Measurements from ENCODE around the gene TREH.
"Not testable (repeated sequence)": the region's sequence is repeated elsewhere in the genome, so short reads cannot be mapped to it uniquely, and the experiment has no call there.

The TREH gene

DNA sequence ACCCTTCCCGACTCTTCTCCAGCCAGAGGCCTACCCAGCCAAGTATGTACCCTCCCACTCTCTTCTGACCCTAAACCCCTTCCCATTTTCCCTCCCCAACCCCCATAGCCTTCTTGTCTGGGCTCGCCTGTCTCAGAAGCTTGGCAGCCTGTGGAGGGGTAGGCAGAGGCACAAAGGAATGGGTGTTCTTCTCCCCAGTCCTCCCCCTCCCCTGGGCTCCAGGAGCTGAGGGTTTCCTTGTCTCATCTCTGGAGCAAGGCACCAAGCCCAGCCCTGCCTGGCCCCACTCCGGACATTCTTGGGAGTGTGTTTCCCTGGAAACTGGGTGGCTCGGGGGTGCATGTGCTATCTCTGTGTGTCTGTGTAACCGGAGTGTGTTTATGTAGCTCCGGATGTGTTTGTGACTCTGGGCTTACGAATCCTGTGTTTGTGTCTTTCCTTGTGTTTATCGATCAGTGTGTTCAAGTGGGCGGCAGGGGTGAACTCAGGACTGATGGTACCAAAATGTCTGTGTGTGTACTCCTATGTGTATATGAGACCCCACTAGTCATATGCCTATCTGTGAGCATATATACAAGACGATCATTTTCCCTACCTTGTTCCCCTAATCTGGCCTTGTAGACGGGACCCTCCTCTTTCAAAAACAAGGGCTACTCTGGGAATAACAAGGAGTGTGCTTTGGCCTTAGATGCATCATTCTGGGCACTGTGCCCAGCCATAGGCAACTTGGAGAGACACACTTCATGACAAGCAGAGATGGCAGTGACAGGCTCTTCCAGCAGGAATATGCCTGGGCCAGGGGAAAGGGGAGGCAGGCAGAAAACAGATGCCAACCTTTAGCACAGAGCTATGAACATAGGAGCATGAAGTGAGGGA lies 61.1 kb downstream of the TREH start:
- in situ Hi-C loops (cut with MboI; ENCODE audit: low sequenced_read_pairs) = no loop called here

DNA sequence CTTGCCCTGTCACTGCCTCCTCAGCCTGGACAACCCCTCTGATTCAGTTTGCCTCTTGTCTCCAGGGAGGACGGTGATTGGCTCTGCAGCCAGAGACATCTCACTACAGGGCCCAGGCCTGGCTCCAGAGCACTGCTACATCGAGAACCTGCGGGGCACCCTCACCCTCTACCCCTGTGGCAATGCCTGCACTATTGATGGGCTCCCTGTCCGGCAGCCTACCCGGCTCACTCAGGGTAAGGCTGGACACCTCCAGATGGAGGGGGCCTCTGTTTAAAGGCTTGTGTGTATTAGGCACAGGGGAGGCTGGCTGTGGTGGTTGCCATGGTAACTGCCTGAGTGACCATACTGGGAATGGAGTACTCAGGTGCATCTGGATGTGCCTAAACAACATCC lies 63.5 kb downstream of the TREH start:
- in situ Hi-C loops (cut with MboI; ENCODE audit: low sequenced_read_pairs) = no loop called here

- in situ Hi-C loops (cut with MboI; ENCODE audit: low sequenced_read_pairs) = no loop called here
Observed at GRCh38 chr11:118615282-118615975, 64.0 kb downstream of the TREH start.

GRCh38 chr11:118614511-118614910 lies 64.9 kb downstream of the TREH start:
- in situ Hi-C loops (cut with MboI; ENCODE audit: low sequenced_read_pairs) = no loop called here

GRCh38 chr11:118612378-118612777 lies 67.1 kb downstream of the TREH start:
- in situ Hi-C loops (cut with MboI; ENCODE audit: low sequenced_read_pairs) = no loop called here

GRCh38 chr11:118611433-118611795 lies 68.0 kb downstream of the TREH start:
- in situ Hi-C loops (cut with MboI; ENCODE audit: low sequenced_read_pairs) = not testable (repeated sequence)

DNA sequence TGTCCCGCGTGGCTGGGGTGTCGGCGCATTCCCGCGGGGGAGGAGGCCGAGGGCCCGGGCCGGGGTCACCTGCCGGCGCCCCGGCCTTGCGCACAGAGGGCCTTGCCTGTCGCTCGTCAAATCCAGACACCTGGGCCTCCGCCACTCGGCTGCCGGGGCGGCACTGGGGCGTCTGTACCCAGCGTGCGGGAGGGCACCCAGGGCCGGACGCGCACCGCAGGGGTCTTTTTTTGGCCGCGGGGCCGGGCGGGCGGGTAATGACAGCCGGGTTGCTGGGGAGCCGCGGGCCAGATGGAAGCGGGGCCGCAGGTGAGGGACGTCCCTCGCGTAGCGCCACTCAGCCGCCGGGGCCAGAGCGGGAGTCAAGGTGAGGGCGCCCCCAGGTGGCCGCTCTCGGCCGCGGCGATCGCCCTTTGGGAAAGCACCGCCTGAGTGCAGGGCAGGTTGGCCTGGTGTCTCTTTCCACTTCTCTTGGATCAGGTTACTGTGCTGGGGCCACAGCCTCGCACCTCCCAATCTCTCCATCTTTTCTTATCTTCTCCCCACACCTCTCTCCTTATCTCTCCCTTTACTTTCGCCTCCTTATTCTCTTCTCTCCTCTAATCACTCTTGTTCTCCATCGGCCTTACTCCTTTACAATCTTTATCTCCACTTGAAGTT lies 68.5 kb downstream of the TREH start:
- in situ Hi-C loops (cut with MboI; ENCODE audit: low sequenced_read_pairs) = no loop called here

- in situ Hi-C loops (cut with MboI; ENCODE audit: low sequenced_read_pairs) = no loop called here
Observed at GRCh38 chr11:118610225-118610772, 69.2 kb downstream of the TREH start.

GRCh38 chr11:118609380-118610224 lies 69.8 kb downstream of the TREH start:
- in situ Hi-C loops (cut with MboI; ENCODE audit: low sequenced_read_pairs) = no loop called here

DNA sequence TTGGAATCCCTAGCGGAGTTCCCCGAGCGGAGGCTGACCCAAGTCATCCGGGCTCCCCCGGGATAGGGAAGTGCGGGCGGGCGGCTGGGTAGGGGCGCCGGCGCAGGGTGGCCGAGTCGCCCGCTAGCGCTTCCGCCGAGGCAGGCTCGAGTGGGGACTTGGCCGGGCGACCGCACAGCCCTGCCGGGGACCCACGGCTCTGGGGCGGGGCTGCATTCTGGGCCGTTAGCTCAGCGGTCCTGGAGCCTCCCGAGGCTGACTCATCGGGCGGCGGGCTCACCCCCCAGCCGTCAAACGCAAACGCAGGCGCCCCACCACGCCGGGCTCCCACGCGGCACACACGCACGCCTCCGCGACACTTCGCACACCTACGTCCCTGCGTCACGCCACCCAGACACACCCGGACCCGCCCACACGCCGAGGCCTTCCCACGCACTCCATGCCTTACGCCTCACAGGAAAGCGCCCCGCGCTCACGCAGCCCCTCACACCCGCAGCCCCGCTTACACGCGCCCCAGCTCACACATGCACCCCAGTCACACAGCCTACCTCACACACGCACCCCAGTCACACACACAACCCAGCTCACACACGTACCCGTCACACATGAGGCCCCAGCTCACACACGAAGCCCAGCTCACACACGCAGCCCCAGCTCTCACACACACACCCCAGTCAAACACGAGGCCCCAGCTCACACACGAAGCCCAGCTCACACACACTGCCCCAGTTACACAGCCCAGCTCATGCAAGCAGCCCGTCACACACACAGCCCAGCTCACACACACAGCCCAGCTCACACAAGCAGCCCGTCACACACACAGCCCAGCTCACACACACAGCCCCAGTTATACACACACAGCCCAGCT lies 70.9 kb downstream of the TREH start:
- in situ Hi-C loops (cut with MboI; ENCODE audit: low sequenced_read_pairs) = no loop called here

GRCh38 chr11:118607401-118608359 lies 71.8 kb downstream of the TREH start, which contains the start of gene PHLDB1:
Gene PHLDB1 (plus strand): TSS chr11:118607615. CDS start chr11:118613837, 6,222 bp downstream.
- in situ Hi-C loops (cut with MboI; ENCODE audit: low sequenced_read_pairs) = no loop called here

All from HL-60/S4 treated with retinoic acid at 250 ng/mL for 4 days and 3 days (cell line).